ENCODE measurements around the gene DTWD1. TPM values are rescaled to one million over a fixed set of nuclear protein-coding genes. Genes with fewer than 3 reads are reported as not detected.

DTWD1 gene
- total RNA-seq, 2 donors from 2014 or later: 39.6 to 40.4 TPM

GRCh38 chr15:49675041-49675440 lies 54.2 kb downstream of the DTWD1 start:
- Histone ChIP-seq H3K27ac (ENCODE audit: low read depth, low read length) (no peak overlapping the region), H3K4me1 (ENCODE audit: control insufficient read depth, insufficient read depth, low read length) (peaks cover 3% of the 10 kb centered on the region), H3K9me3 (ENCODE audit: control insufficient read depth, low read length) (no peaks in the 10 kb centered on the region), H3K4me3 (ENCODE audit: low read length) (no peak overlapping the region), H3K27me3 (ENCODE audit: control insufficient read depth, insufficient read depth, low read length, poor library complexity, severe bottlenecking) (no peaks in the 10 kb centered on the region), H3K36me3 (ENCODE audit: control insufficient read depth, insufficient read depth, low read length) (no peaks in the 10 kb centered on the region), H3K9ac (ENCODE audit: extremely low read depth, low read length, poor library complexity, severe bottlenecking) (no peak overlapping the region)
- Mint-ChIP-seq H3K36me3 (ENCODE audit: low read depth) (no peaks in the 10 kb centered on the region), H3K9me3 (no peaks in the 10 kb centered on the region), H3K4me3 (no peak overlapping the region), H3K27me3 (ENCODE audit: insufficient read depth) (no peaks in the 10 kb centered on the region), H3K27ac (no peak overlapping the region), H3K4me1 (peaks cover 11% of the 10 kb centered on the region)
- TF ChIP-seq, protein P1, sequence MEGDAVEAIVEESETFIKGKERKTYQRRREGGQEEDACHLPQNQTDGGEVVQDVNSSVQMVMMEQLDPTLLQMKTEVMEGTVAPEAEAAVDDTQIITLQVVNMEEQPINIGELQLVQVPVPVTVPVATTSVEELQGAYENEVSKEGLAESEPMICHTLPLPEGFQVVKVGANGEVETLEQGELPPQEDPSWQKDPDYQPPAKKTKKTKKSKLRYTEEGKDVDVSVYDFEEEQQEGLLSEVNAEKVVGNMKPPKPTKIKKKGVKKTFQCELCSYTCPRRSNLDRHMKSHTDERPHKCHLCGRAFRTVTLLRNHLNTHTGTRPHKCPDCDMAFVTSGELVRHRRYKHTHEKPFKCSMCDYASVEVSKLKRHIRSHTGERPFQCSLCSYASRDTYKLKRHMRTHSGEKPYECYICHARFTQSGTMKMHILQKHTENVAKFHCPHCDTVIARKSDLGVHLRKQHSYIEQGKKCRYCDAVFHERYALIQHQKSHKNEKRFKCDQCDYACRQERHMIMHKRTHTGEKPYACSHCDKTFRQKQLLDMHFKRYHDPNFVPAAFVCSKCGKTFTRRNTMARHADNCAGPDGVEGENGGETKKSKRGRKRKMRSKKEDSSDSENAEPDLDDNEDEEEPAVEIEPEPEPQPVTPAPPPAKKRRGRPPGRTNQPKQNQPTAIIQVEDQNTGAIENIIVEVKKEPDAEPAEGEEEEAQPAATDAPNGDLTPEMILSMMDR (conservative IDR thresholded peaks at IDR 0.05): peak; percentile 59
- DNase-seq: no peak

GRCh38 chr15:49678655-49679054 lies 57.8 kb downstream of the DTWD1 start:
- Histone ChIP-seq H3K9me3 (ENCODE audit: control insufficient read depth, low read length) (no peaks in the 10 kb centered on the region), H3K27me3 (ENCODE audit: control insufficient read depth, insufficient read depth, low read length, poor library complexity, severe bottlenecking) (no peaks in the 10 kb centered on the region), H3K4me3 (ENCODE audit: low read length) (no peak overlapping the region), H3K27ac (ENCODE audit: low read depth, low read length) (no peak overlapping the region), H3K36me3 (ENCODE audit: control insufficient read depth, insufficient read depth, low read length) (no peaks in the 10 kb centered on the region), H3K4me1 (ENCODE audit: control insufficient read depth, insufficient read depth, low read length) (no peaks in the 10 kb centered on the region), H3K9ac (ENCODE audit: extremely low read depth, low read length, poor library complexity, severe bottlenecking) (no peak overlapping the region)
- peaks cover 8% of the 10 kb centered on the region for H3K4me1 Mint-ChIP-seq
- no peak for DNase-seq
- H3K36me3 Mint-ChIP-seq (ENCODE audit: low read depth): no peaks in the 10 kb centered on the region
- 100% methylated on average over 4 of the region's 4 CpGs; no CpG with 5 or more reads in 1 of the 2 experiments for WGBS, 2 experiments (ENCODE audit: insufficient coverage in 1 of 2, insufficient read length in 1 of 2)
- H3K9me3 Mint-ChIP-seq: no peaks in the 10 kb centered on the region
- no peak overlapping the region for H3K27ac Mint-ChIP-seq
- H3K4me3 Mint-ChIP-seq: no peak overlapping the region
- no peaks in the 10 kb centered on the region for H3K27me3 Mint-ChIP-seq (ENCODE audit: insufficient read depth)
- TF ChIP-seq, protein P1 (conservative IDR thresholded peaks at IDR 0.05): no peak

DNA sequence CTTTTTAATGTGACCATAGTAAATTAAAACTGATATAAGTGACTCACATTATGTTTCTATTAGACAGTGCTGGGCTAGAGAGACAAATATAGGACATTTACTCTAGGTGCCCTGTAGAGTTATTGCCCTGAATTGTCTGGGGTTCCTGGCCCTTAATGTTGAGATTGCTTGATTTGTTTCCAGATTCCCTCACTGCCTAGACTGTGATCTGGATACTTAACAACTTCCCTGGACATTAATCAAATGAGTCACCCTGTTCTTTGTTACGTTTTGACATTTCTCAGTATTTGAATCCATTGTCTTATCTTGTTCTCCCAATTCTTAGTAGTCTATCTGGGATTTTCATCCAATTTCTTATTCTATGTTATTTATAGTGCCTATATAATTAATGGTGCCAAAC lies 65.8 kb downstream of the DTWD1 start:
- Mint-ChIP-seq H3K27ac (no peak overlapping the region), H3K27me3 (ENCODE audit: insufficient read depth) (no peaks in the 10 kb centered on the region), H3K4me3 (no peak overlapping the region), H3K9me3 (no peaks in the 10 kb centered on the region), H3K36me3 (ENCODE audit: low read depth) (no peaks in the 10 kb centered on the region), H3K4me1 (no peaks in the 10 kb centered on the region)
- Histone ChIP-seq H3K36me3 (ENCODE audit: control insufficient read depth, insufficient read depth, low read length) (no peaks in the 10 kb centered on the region), H3K9ac (ENCODE audit: extremely low read depth, low read length, poor library complexity, severe bottlenecking) (no peak overlapping the region), H3K4me3 (ENCODE audit: low read length) (no peak overlapping the region), H3K4me1 (ENCODE audit: control insufficient read depth, insufficient read depth, low read length) (peaks cover 4% of the 10 kb centered on the region), H3K27ac (ENCODE audit: low read depth, low read length) (no peak overlapping the region), H3K9me3 (ENCODE audit: control insufficient read depth, low read length) (no peaks in the 10 kb centered on the region), H3K27me3 (ENCODE audit: control insufficient read depth, insufficient read depth, low read length, poor library complexity, severe bottlenecking) (no peaks in the 10 kb centered on the region)
- TF ChIP-seq, protein P1 (conservative IDR thresholded peaks at IDR 0.05): no peak
- no peak for DNase-seq
- WGBS, 2 experiments (ENCODE audit: insufficient coverage in 1 of 2, insufficient read length in 1 of 2): 94% methylated on average over 1 of the region's 1 CpG; no CpG with 5 or more reads in 1 of the 2 experiments

All from endodermal cell (in vitro differentiated cells).